ENCODE measurements around the gene VWA5B2.

DNA sequence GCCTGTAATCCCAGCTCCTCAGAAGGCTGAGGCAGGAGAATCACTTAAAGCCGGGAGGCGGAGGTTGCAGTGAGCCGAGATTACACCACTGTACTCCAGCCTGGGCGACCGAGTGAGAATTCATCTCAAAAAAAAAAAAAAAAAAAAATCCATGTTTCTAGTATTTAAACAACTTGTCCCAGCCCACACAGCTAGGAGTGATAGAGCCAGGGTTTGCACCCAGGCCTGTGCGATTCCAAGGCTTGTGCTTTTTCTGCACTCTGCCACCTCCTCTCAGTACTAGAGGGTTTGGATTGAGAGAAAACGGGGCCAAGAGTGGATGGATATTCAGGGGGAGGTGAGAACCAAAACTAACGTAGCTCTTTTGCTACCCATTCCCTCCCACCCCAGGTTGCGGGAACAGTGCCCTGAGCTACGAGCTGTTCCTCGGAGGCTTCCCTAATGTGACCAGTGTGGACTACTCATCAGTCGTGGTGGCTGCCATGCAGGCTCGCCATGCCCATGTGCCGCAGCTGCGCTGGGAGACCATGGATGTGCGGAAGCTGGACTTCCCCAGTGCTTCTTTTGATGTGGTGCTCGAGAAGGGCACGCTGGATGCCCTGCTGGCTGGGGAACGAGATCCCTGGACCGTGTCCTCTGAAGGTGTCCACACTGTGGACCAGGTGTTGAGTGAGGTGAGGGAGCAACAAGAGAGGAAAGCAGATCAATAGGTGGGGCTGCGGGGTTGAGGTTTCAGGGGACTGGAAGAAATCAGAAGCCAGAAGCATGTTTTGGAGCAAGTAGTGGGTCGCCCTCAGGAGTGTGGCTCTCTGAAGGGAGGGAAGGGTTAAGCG, 27.9 kb downstream of the VWA5B2 start:
- TF ChIP-seq, protein P1, sequence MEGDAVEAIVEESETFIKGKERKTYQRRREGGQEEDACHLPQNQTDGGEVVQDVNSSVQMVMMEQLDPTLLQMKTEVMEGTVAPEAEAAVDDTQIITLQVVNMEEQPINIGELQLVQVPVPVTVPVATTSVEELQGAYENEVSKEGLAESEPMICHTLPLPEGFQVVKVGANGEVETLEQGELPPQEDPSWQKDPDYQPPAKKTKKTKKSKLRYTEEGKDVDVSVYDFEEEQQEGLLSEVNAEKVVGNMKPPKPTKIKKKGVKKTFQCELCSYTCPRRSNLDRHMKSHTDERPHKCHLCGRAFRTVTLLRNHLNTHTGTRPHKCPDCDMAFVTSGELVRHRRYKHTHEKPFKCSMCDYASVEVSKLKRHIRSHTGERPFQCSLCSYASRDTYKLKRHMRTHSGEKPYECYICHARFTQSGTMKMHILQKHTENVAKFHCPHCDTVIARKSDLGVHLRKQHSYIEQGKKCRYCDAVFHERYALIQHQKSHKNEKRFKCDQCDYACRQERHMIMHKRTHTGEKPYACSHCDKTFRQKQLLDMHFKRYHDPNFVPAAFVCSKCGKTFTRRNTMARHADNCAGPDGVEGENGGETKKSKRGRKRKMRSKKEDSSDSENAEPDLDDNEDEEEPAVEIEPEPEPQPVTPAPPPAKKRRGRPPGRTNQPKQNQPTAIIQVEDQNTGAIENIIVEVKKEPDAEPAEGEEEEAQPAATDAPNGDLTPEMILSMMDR (IDR thresholded peaks at IDR 0.05) = no peak
- no peak for TF ChIP-seq POLR2A (IDR thresholded peaks at IDR 0.05)
